Prostate gland (tissue), 2 donors: Measurements from ENCODE around the gene NUAK1.

Experiments
- POLR2A ChIP-seq: fragments of 450-650 bp; IDR thresholded peaks from one replicate; pipeline ENCODE4 v1.6.1; 2016; ENCODE audit warnings: antibody characterized with exemption, mild to moderate bottlenecking
- TF ChIP-seq, protein P1 (sequence below), 4 experiments: fragments of 200-600 bp in 2 of 4; fragments of 450-650 bp in 2 of 4; sonication (generic) in 2 of 4; IDR thresholded peaks; 1 replicate in 3 of 4; 2 replicates in 1 of 4; pipeline ENCODE4 v1.5.1; 2016 to 2019; ENCODE audit warnings: antibody characterized with exemption in 4 of 4, mild to moderate bottlenecking in 2 of 4, moderate library complexity in 2 of 4

DNA sequence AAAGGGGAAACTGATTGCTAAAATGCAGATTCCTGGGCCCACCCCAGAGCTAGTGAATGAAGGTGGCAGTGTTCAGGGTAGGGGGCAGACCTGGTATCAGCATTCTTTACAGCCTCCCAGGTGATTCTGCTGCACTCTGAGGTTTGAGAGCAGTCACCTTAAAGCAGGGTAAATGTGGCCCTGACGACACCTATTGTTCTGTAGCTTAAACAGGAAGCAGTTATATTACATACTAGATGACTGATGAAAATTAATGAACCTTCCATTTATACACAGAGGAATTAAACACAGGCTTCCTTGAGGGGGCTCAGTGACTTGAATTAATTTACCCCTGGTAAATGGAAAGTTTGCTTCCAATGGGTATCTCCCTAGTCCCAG lies 25.3 kb downstream of the NUAK1 start:
- TF ChIP-seq, protein P1, sequence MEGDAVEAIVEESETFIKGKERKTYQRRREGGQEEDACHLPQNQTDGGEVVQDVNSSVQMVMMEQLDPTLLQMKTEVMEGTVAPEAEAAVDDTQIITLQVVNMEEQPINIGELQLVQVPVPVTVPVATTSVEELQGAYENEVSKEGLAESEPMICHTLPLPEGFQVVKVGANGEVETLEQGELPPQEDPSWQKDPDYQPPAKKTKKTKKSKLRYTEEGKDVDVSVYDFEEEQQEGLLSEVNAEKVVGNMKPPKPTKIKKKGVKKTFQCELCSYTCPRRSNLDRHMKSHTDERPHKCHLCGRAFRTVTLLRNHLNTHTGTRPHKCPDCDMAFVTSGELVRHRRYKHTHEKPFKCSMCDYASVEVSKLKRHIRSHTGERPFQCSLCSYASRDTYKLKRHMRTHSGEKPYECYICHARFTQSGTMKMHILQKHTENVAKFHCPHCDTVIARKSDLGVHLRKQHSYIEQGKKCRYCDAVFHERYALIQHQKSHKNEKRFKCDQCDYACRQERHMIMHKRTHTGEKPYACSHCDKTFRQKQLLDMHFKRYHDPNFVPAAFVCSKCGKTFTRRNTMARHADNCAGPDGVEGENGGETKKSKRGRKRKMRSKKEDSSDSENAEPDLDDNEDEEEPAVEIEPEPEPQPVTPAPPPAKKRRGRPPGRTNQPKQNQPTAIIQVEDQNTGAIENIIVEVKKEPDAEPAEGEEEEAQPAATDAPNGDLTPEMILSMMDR (IDR thresholded peaks at IDR 0.05), result no peak
- no peak for TF ChIP-seq POLR2A
